NCI-H2196 treated with DMSO at 0.1 percent for 48 hours (cell line): ENCODE measurements around the gene GAREM2.

Experiments
- DNase-seq: peaks from one replicate; lab custom pipeline; 2025; ENCODE audit not compliant: unreplicated experiment; lab: John Stamatoyannopoulos, UW

Gene GAREM2

GRCh38 chr2:26169226-26169625 is 3.7 kb upstream of the GAREM2 start:
- no peak for DNase-seq

GRCh38 chr2:26169681-26170414 is 3.0 kb upstream of the GAREM2 start:
- no peak for DNase-seq

GRCh38 chr2:26170795-26171194 is 2.1 kb upstream of the GAREM2 start:
- DNase-seq, result no peak

GRCh38 chr2:26172189-26172870 is 558 bp upstream of the GAREM2 start:
- DNase-seq, result no peak

- no peak for DNase-seq
Observed at GRCh38 chr2:26173776-26174482, 1.0 kb downstream of the GAREM2 start.

- DNase-seq, result no peak
Observed at GRCh38 chr2:26174691-26175465, 2.0 kb downstream of the GAREM2 start.

- no peak for DNase-seq
Observed at GRCh38 chr2:26175466-26176278, 2.8 kb downstream of the GAREM2 start.

GRCh38 chr2:26176279-26176615 is 3.4 kb downstream of the GAREM2 start:
- DNase-seq, result no peak

GRCh38 chr2:26177122-26177521 is 4.2 kb downstream of the GAREM2 start:
- no peak for DNase-seq

- no peak for DNase-seq
Observed at GRCh38 chr2:26178246-26178645, 5.4 kb downstream of the GAREM2 start.

- no peak for DNase-seq
Observed at GRCh38 chr2:26178746-26179436, 6.0 kb downstream of the GAREM2 start.

GRCh38 chr2:26179446-26179913 is 6.6 kb downstream of the GAREM2 start:
- DNase-seq, result no peak

GRCh38 chr2:26182441-26182840 is 9.6 kb downstream of the GAREM2 start:
- DNase-seq, result no peak

- no peak for DNase-seq
Observed at GRCh38 chr2:26182887-26183630, 10.2 kb downstream of the GAREM2 start.

GRCh38 chr2:26184121-26184520 is 11.2 kb downstream of the GAREM2 start:
- DNase-seq, result no peak

GRCh38 chr2:26184555-26185303 is 11.8 kb downstream of the GAREM2 start:
- DNase-seq, result peak; percentile 52

GRCh38 chr2:26185304-26185928 is 12.5 kb downstream of the GAREM2 start:
- DNase-seq, result no peak
